Measurements from ENCODE around the gene LHPP.
A peak's percentile ranks its signal among the peaks of the same experiment; 100 is the strongest.
"Not testable (repeated sequence)": the region's sequence is repeated elsewhere in the genome, so short reads cannot be mapped to it uniquely, and the experiment has no call there.

LHPP gene

GRCh38 chr10:124579011-124579399, 117.4 kb downstream of the LHPP start:
- Histone ChIP-seq H3K36me3 (ENCODE audit: insufficient read depth, low read length) (no peaks in the 10 kb centered on the region; the same call in 1 of the 2 replicates), H3F3A (ENCODE audit: insufficient read depth, low read length) (no peaks in the 10 kb centered on the region), H3K9me2 (ENCODE audit: low read depth, low read length) (no peaks in the 10 kb centered on the region), H3K4me1 (ENCODE audit: insufficient read depth, low read length, severe bottlenecking) (peaks cover 16% of the 10 kb centered on the region), H3K4me2 (ENCODE audit: low read length) (no peak overlapping the region), H4K20me1 (ENCODE audit: insufficient read depth, low read length) (no peaks in the 10 kb centered on the region), H3K9me3 (ENCODE audit: low read length) (peaks cover 3% of the 10 kb centered on the region; the same call in 1 of the 2 replicates), H3K27ac (ENCODE audit: low read depth, low read length, poor library complexity, severe bottlenecking) (no peak overlapping the region), H3K79me2 (ENCODE audit: insufficient read depth, low read length) (no peaks in the 10 kb centered on the region), H3K9ac (ENCODE audit: low read length) (no peak overlapping the region), H3K27me3 (ENCODE audit: insufficient read depth, low read length) (no peaks in the 10 kb centered on the region), H3K4me3 (ENCODE audit: low read depth, low read length, poor library complexity, severe bottlenecking) (no peak overlapping the region), H2AFZ (ENCODE audit: low read length) (no peak overlapping the region)
- TF ChIP-seq CTCF (IDR thresholded peaks at IDR 0.05; ENCODE audit: low read length) (no peak), EZH2 (IDR thresholded peaks at IDR 0.05; ENCODE audit: borderline replicate concordance, low read length) (no peak)

GRCh38 chr10:124586142-124586541, 124.5 kb downstream of the LHPP start:
- TF ChIP-seq CTCF (IDR thresholded peaks at IDR 0.05; ENCODE audit: low read length) (no peak), EZH2 (IDR thresholded peaks at IDR 0.05; ENCODE audit: borderline replicate concordance, low read length) (no peak)
- Histone ChIP-seq H3K27me3 (ENCODE audit: insufficient read depth, low read length) (no peaks in the 10 kb centered on the region), H2AFZ (ENCODE audit: low read length) (no peak overlapping the region), H3K9ac (ENCODE audit: low read length) (no peak overlapping the region), H3K4me3 (ENCODE audit: low read depth, low read length, poor library complexity, severe bottlenecking) (no peak overlapping the region), H3K4me2 (ENCODE audit: low read length) (no peak overlapping the region; the same call in 1 of the 2 replicates), H3K79me2 (ENCODE audit: insufficient read depth, low read length) (no peaks in the 10 kb centered on the region), H3K9me2 (ENCODE audit: low read depth, low read length) (no peaks in the 10 kb centered on the region), H4K20me1 (ENCODE audit: insufficient read depth, low read length) (no peaks in the 10 kb centered on the region), H3K9me3 (ENCODE audit: low read length) (no peaks in the 10 kb centered on the region; the same call in 1 of the 2 replicates), H3K27ac (ENCODE audit: low read depth, low read length, poor library complexity, severe bottlenecking) (peak overlapping the region; percentile 61), H3K36me3 (ENCODE audit: insufficient read depth, low read length) (no peaks in the 10 kb centered on the region), H3K4me1 (ENCODE audit: insufficient read depth, low read length, severe bottlenecking) (peaks cover 33% of the 10 kb centered on the region), H3F3A (ENCODE audit: insufficient read depth, low read length) (no peaks in the 10 kb centered on the region)

- Histone ChIP-seq H2AFZ (ENCODE audit: low read length) (no peak overlapping the region), H3K36me3 (ENCODE audit: insufficient read depth, low read length) (no peaks in the 10 kb centered on the region), H4K20me1 (ENCODE audit: insufficient read depth, low read length) (no peaks in the 10 kb centered on the region), H3K4me1 (ENCODE audit: insufficient read depth, low read length, severe bottlenecking) (peaks cover 33% of the 10 kb centered on the region), H3K4me2 (ENCODE audit: low read length) (no peak overlapping the region), H3K79me2 (ENCODE audit: insufficient read depth, low read length) (no peaks in the 10 kb centered on the region), H3K27me3 (ENCODE audit: insufficient read depth, low read length) (no peaks in the 10 kb centered on the region; the same call in 1 of the 2 replicates), H3K9me3 (ENCODE audit: low read length) (no peaks in the 10 kb centered on the region; the same call in 1 of the 2 replicates), H3K27ac (ENCODE audit: low read depth, low read length, poor library complexity, severe bottlenecking) (peak overlapping the region; percentile 61), H3K9me2 (ENCODE audit: low read depth, low read length) (no peaks in the 10 kb centered on the region), H3K4me3 (ENCODE audit: low read depth, low read length, poor library complexity, severe bottlenecking) (no peak overlapping the region), H3K9ac (ENCODE audit: low read length) (no peak overlapping the region; the same call in 1 of the 2 replicates), H3F3A (ENCODE audit: insufficient read depth, low read length) (no peaks in the 10 kb centered on the region)
- TF ChIP-seq CTCF (IDR thresholded peaks at IDR 0.05; ENCODE audit: low read length) (no peak), EZH2 (IDR thresholded peaks at IDR 0.05; ENCODE audit: borderline replicate concordance, low read length) (no peak)
Measured at GRCh38 chr10:124587811-124588211, 126.2 kb downstream of the LHPP start.

DNA sequence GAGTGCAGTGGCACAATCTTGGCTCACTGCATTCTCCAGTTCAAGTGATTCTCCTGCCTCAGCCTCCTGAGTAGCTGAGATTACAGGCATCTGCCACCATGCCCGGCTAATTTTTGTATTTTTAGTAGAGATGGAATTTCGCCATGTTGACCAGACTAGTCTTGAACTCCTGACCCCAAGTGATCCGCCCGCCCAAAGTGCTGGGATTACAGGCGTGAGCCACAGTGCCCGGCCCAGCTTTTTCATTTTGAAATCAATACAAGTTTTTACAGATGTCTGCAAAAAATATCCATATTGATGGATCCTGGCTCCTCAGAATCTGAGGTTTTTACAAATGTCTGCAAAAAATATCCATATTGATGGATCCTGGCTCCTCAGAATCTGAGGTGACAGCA, 126.7 kb downstream of the LHPP start:
- H3K4me2 ChIP-seq (ENCODE audit: low read length); H3K79me2 ChIP-seq (ENCODE audit: insufficient read depth, low read length); H4K20me1 ChIP-seq (ENCODE audit: insufficient read depth, low read length); H3K9ac ChIP-seq (ENCODE audit: low read length); H3K4me3 ChIP-seq (ENCODE audit: low read depth, low read length, poor library complexity, severe bottlenecking); H3K9me2 ChIP-seq (ENCODE audit: low read depth, low read length); H3K27me3 ChIP-seq (ENCODE audit: insufficient read depth, low read length); H3F3A ChIP-seq (ENCODE audit: insufficient read depth, low read length); H2AFZ ChIP-seq (ENCODE audit: low read length); H3K36me3 ChIP-seq (ENCODE audit: insufficient read depth, low read length); H3K9me3 ChIP-seq (ENCODE audit: low read length): not testable (repeated sequence)
- Histone ChIP-seq H3K27ac (ENCODE audit: low read depth, low read length, poor library complexity, severe bottlenecking) (peak overlapping the region; percentile 61), H3K4me1 (ENCODE audit: insufficient read depth, low read length, severe bottlenecking) (peaks cover 33% of the 10 kb centered on the region)
